22Rv1 (cell line): Measurements from ENCODE around the gene SPTLC3.

ENCODE experiments used
- ZFX ChIP-seq: fragments of 450-650 bp; IDR thresholded peaks from 2 replicates; pipeline ENCODE4 v1.6.1; 2017; ENCODE audit warnings: antibody characterized with exemption, borderline replicate concordance
- TF ChIP-seq, protein P1 (sequence below): fragments of 450-650 bp; IDR thresholded peaks from 2 replicates; pipeline ENCODE4 v1.5.1; 2017; ENCODE audit warnings: mild to moderate bottlenecking

DNA sequence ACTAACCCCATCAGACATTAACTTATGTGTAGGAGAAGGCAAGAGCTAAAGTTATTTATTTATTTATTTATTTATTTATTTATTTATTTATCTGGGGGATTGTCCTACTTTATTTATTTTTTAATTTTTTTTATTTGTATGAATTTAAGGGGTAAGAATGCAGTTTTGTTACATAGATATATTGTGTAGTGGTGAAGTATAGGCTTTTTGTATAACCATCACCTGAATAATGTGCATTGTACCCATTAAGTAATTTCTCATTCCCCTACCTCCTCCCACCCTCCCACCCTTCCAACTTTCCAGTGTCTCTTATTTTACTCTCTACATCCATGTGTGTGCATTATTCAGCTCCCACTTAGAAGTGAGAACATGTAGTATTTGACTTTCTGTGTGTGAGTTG is 51.6 kb downstream of the SPTLC3 start:
- TF ChIP-seq, protein P1, sequence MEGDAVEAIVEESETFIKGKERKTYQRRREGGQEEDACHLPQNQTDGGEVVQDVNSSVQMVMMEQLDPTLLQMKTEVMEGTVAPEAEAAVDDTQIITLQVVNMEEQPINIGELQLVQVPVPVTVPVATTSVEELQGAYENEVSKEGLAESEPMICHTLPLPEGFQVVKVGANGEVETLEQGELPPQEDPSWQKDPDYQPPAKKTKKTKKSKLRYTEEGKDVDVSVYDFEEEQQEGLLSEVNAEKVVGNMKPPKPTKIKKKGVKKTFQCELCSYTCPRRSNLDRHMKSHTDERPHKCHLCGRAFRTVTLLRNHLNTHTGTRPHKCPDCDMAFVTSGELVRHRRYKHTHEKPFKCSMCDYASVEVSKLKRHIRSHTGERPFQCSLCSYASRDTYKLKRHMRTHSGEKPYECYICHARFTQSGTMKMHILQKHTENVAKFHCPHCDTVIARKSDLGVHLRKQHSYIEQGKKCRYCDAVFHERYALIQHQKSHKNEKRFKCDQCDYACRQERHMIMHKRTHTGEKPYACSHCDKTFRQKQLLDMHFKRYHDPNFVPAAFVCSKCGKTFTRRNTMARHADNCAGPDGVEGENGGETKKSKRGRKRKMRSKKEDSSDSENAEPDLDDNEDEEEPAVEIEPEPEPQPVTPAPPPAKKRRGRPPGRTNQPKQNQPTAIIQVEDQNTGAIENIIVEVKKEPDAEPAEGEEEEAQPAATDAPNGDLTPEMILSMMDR: no peak
- TF ChIP-seq ZFX: no peak
